DOHH2 (cell line): ENCODE data around the gene DSC2.

Experiments
- H3F3A ChIP-seq: fragments of 200-600 bp; sonication (generic), shearing (Covaris generic); 2 replicates; pipeline ENCODE4 v1.6.0; 2016; ENCODE audit warnings: antibody characterized with exemption, mild to moderate bottlenecking; ENCODE audit not compliant: control insufficient read depth, insufficient read depth
- H3K27ac ChIP-seq: fragments of 200-600 bp; sonication (generic); 2 replicates; pipeline ENCODE4 v1.5.1; 2014; ENCODE audit warnings: low read depth, mild to moderate bottlenecking, low read length, moderate library complexity
- H3K27me3 ChIP-seq: fragments of 200-600 bp; sonication (generic); 2 replicates; pipeline ENCODE4 v1.6.1; 2014; ENCODE audit warnings: mild to moderate bottlenecking, low read length, mixed read lengths; ENCODE audit not compliant: control insufficient read depth
- H3K36me3 ChIP-seq: fragments of 200-600 bp; sonication (generic); 2 replicates; pipeline ENCODE4 v1.6.1; 2014; ENCODE audit warnings: mild to moderate bottlenecking, low read length, moderate library complexity, mixed read lengths; ENCODE audit not compliant: control insufficient read depth
- H3K4me1 ChIP-seq: fragments of 200-600 bp; sonication (generic); 2 replicates; pipeline ENCODE4 v1.6.1; 2014; ENCODE audit warnings: mild to moderate bottlenecking, low read length, mixed read lengths; ENCODE audit not compliant: control insufficient read depth
- H3K4me2 ChIP-seq: fragments of 200-600 bp; sonication (generic); 2 replicates; pipeline ENCODE4 v1.6.0; 2014; ENCODE audit warnings: mild to moderate bottlenecking, low read length, moderate library complexity
- H3K4me3 ChIP-seq: fragments of 200-600 bp; sonication (generic); 2 replicates; pipeline ENCODE4 v1.5.1; 2014; ENCODE audit warnings: mild to moderate bottlenecking, low read length, mixed read lengths
- H3K79me2 ChIP-seq: fragments of 200-600 bp; sonication (generic); 2 replicates; pipeline ENCODE4 v1.6.1; 2014; ENCODE audit warnings: mild to moderate bottlenecking, low read length, mixed read lengths; ENCODE audit not compliant: control insufficient read depth
- H3K9me2 ChIP-seq: fragments of 200-600 bp; sonication (generic); replicated peaks from 2 replicates; pipeline ENCODE4 v1.6.1; 2014; ENCODE audit warnings: mild to moderate bottlenecking, low read length, mixed read lengths; ENCODE audit not compliant: control insufficient read depth
- H3K9me3 ChIP-seq: fragments of 200-600 bp; sonication (generic); 2 replicates; pipeline ENCODE4 v1.6.1; 2014; ENCODE audit warnings: antibody characterized with exemption, low read length, mixed read lengths; ENCODE audit not compliant: control insufficient read depth, insufficient read depth
- H4K20me1 ChIP-seq: fragments of 200-600 bp; sonication (generic); 2 replicates; pipeline ENCODE4 v1.6.0; 2014; ENCODE audit warnings: low read depth, mild to moderate bottlenecking, antibody characterized with exemption, low read length, moderate library complexity; ENCODE audit not compliant: control insufficient read depth, insufficient read depth
- CTCF ChIP-seq: fragments of 200-600 bp; sonication (generic); IDR thresholded peaks from one replicate; pipeline ENCODE4 v1.5.1; 2014; ENCODE audit warnings: antibody characterized with exemption, mild to moderate bottlenecking, low read depth, low read length; ENCODE audit not compliant: poor library complexity, severe bottlenecking
- EZH2phosphoT487 ChIP-seq: fragments of 200-600 bp; sonication (generic); IDR thresholded peaks from 2 replicates; pipeline ENCODE4 v1.6.1; 2017; ENCODE audit warnings: borderline replicate concordance, mild to moderate bottlenecking, antibody characterized with exemption, low read length, moderate library complexity, mixed read lengths

DSC2 gene

DNA sequence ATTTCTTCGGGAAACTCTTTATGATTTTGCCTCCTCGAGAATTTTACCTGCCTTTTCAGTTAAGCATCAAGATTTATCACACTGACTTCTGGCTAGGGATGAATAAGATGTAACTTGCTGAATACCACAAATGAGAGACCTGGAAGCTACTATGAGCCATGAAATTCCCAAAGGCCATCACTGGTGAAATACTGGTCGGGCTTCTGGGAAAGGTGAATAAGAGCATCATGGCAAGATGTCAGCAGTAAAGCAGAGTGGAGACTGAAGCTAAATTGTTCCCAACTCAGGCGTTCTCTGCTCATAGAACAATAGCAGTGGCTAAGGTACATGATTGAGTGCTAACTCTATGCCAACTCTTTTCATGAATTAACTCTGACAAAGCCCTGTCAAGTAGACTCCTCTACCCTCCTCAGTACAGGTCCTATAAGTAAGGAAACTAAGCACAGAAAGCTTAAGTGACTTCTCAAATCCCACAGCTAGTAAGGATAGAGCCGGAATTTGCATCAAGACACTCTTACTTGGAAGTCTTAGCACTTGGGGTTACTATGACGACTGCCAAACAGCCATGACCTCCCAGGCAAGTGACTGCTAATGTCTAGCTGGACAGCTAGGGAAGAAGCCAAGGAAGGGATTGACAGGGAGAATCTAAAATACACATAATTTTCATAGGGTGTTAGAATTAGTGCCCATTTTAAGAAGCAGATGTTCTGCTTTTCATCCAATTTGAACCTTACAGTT is 37.0 kb downstream of the DSC2 start:
- H3F3A ChIP-seq = no peaks in the 10 kb centered on the region
- H3K9me2 ChIP-seq = no peaks in the 10 kb centered on the region
- H3K27ac ChIP-seq = no peak overlapping the region
- TF ChIP-seq EZH2phosphoT487 = no peak
- no peak for TF ChIP-seq CTCF
- H3K4me1 ChIP-seq = no peaks in the 10 kb centered on the region
- H3K27me3 ChIP-seq = no peaks in the 10 kb centered on the region
- H3K4me3 ChIP-seq = no peak overlapping the region
- H3K4me2 ChIP-seq = no peak overlapping the region
- H3K79me2 ChIP-seq = no peaks in the 10 kb centered on the region
- no peaks in the 10 kb centered on the region for H3K9me3 ChIP-seq
- no peaks in the 10 kb centered on the region for H4K20me1 ChIP-seq
- no peaks in the 10 kb centered on the region for H3K36me3 ChIP-seq

DNA sequence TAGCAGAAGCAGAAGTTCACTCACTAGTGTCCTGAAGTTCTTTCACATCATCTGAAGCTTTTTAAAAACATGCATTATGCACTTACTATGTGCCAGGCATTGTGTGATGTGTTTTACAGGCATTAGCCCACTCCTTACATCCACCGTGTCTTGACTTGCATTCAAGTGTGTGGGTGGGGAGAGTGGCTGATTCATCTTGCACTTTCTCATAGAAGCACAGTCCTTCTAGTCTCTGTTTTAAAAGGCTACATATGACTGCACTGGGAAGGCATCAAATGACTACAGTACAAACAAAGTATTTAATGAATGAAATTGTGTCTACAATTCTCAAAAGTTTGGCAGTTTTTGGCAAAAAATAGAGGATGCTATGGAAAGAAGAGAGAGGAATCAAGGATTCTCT is 38.1 kb downstream of the DSC2 start:
- Histone ChIP-seq H3K9me3 (no peaks in the 10 kb centered on the region), H4K20me1 (no peaks in the 10 kb centered on the region), H3K9me2 (no peaks in the 10 kb centered on the region), H3K79me2 (no peaks in the 10 kb centered on the region), H3K4me1 (no peaks in the 10 kb centered on the region), H3K27ac (no peak overlapping the region), H3K36me3 (no peaks in the 10 kb centered on the region), H3K4me2 (no peak overlapping the region), H3K4me3 (no peak overlapping the region), H3K27me3 (no peaks in the 10 kb centered on the region), H3F3A (no peaks in the 10 kb centered on the region)
- TF ChIP-seq CTCF = no peak
- TF ChIP-seq EZH2phosphoT487 = no peak

GRCh38 chr18:31061945-31062344 is 40.3 kb downstream of the DSC2 start:
- H3K4me2 ChIP-seq = no peak overlapping the region

More at GRCh38 chr18:31061945-31062344, 40.3 kb downstream of the DSC2 start:
- TF ChIP-seq EZH2phosphoT487 = no peak
- no peak for TF ChIP-seq CTCF
- no peaks in the 10 kb centered on the region for H4K20me1 ChIP-seq
- no peaks in the 10 kb centered on the region for H3K27me3 ChIP-seq
- H3F3A ChIP-seq = no peaks in the 10 kb centered on the region
- no peaks in the 10 kb centered on the region for H3K9me3 ChIP-seq
- H3K9me2 ChIP-seq = no peaks in the 10 kb centered on the region
- no peaks in the 10 kb centered on the region for H3K4me1 ChIP-seq
- H3K27ac ChIP-seq = no peak overlapping the region
- H3K79me2 ChIP-seq = no peaks in the 10 kb centered on the region
- H3K4me3 ChIP-seq = no peak overlapping the region
- H3K36me3 ChIP-seq = no peaks in the 10 kb centered on the region
